ENCODE results near the gene C4B. TPM values are rescaled to one million over a fixed set of nuclear protein-coding genes. Genes with fewer than 3 reads are reported as not detected.

C4B gene
- total RNA-seq, 1 experiment from 2014 or later, result 6.3 TPM

GRCh38 chr6:32070814-32071543 lies 56.4 kb downstream of the C4B start:
- TF ChIP-seq ZBTB33 (IDR thresholded peaks at IDR 0.05; ENCODE audit: extremely low read depth, insufficient replicate concordance, low read length) (no peak), POLR2A (IDR thresholded peaks at IDR 0.05; ENCODE audit: borderline replicate concordance, extremely low read depth, insufficient read depth, insufficient read length) (no peak), REST (IDR thresholded peaks at IDR 0.05; ENCODE audit: low read depth) (no peak), CBX3 (IDR thresholded peaks at IDR 0.05; ENCODE audit: low read depth) (no peak), MAX (IDR thresholded peaks at IDR 0.05) (no peak), ZNF274 (IDR thresholded peaks at IDR 0.05; ENCODE audit: low read depth, low read length) (no peak), EGR1 (IDR thresholded peaks at IDR 0.05; ENCODE audit: low read depth) (no peak), SP1 (IDR thresholded peaks at IDR 0.05; ENCODE audit: low read depth) (no peak), SIN3A (IDR thresholded peaks at IDR 0.05; ENCODE audit: low read depth) (no peak), FOSL1 (IDR thresholded peaks at IDR 0.05; ENCODE audit: low read depth) (no peak), ELF1 (IDR thresholded peaks at IDR 0.05; ENCODE audit: borderline replicate concordance, low read depth) (no peak), SRF (IDR thresholded peaks at IDR 0.05; ENCODE audit: low read depth) (no peak), ZFX (IDR thresholded peaks at IDR 0.05) (no peak), RAD21 (IDR thresholded peaks at IDR 0.05; ENCODE audit: low read depth) (no peak), JUND (IDR thresholded peaks at IDR 0.05) (no peak), EZH2 (IDR thresholded peaks at IDR 0.05) (no peak), YY1 (IDR thresholded peaks at IDR 0.05; ENCODE audit: extremely low read depth, insufficient replicate concordance, low read depth, low read length) (no peak)
- DNase-seq (ENCODE audit: low read depth, low spot score), result no peak
- ChIA-PET RAD21 (ENCODE audit: low non-redundant PET in 1 of 2, low total read pairs in 2 of 2, uncharacterized antibody in 2 of 2, unreplicated experiment in 2 of 2) (no interaction called here), CTCF (interaction anchor here (1.2 kb wide), 1 partner anchor 20 kb away, joined by 3 read pairs; no protein-coding TSS in a partner anchor), POLR2A (no interaction called here)
- Histone ChIP-seq H3K9ac (ENCODE audit: low read length) (no peak overlapping the region), H3K27me3 (ENCODE audit: insufficient read depth, low read length) (no peaks in the 10 kb centered on the region), H3K4me1 (ENCODE audit: control insufficient read depth in 1 of 2, insufficient read depth in 2 of 2, low read length in 2 of 2) (peaks cover 2 to 16% of the 10 kb centered on the region in 2 experiments; a peak in 2 of 4 replicates), H3K9me2 (ENCODE audit: insufficient read depth) (no peaks in the 10 kb centered on the region), H3K4me3 (replicated peaks in 1 of 2; ENCODE audit: low read depth in 1 of 2, low read length in 2 of 2) (no peak overlapping the region), H4K20me1 (ENCODE audit: insufficient read depth) (no peaks in the 10 kb centered on the region), H3K9me3 (ENCODE audit: control insufficient read depth in 1 of 2, insufficient read depth in 1 of 2, low read depth in 1 of 2, low read length in 2 of 2) (no peaks in the 10 kb centered on the region), H2AFZ (ENCODE audit: low read depth, low read length, poor library complexity, severe bottlenecking) (no peak overlapping the region), H3K79me2 (ENCODE audit: insufficient read depth, low read length) (no peaks in the 10 kb centered on the region), H3K4me2 (ENCODE audit: low read length) (no peak overlapping the region), H3K36me3 (ENCODE audit: control insufficient read depth in 1 of 2, insufficient read depth in 2 of 2, low read length in 2 of 2) (no peaks in the 10 kb centered on the region), H3K27ac (ENCODE audit: low read depth, low read length) (no peak overlapping the region)
- no TSS peak for BruUV-seq (replicated peaks)
- ATAC-seq, result no peak
- intact Hi-C loops (cut with micrococcal nuclease), result no loop called here

Measured in HCT116 (cell line).